ENCODE measurements around the gene IKBKE.

DNA sequence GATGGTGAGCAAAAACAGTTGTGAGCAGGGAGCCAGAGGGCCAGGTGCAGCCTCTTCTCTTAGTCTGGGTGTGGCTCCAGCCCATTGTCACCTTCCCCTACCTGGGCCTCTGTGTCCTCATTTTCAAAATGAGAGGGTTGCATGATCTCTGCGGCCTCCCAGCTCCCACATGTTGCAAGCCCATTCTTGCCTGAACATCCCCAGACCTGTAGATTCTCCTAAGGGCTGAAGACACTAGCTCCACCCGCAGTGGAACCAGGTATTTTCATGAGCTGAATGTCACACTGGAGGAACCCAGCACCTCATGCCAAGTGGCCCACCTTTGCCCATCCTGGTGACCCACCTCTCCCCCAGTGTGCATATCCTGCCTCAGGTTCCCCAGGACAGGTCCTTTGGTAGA is 12.3 kb downstream of the IKBKE start:
- TF ChIP-seq CTCF (IDR thresholded peaks at IDR 0.05) (no peak), POLR2A (IDR thresholded peaks at IDR 0.05) (no peak)

All from heart left ventricle (tissue), 13 donors.